HG02571 (cell line): ENCODE measurements around the gene ADGRF5.

Source experiments
- ATAC-seq: cut with Tn5 transposase; IDR thresholded peaks from one replicate; pipeline ENCODE4 v1.9.1; 2021; ENCODE audit warnings: mild to moderate bottlenecking, moderate library complexity; ENCODE audit not compliant: unreplicated experiment

The ADGRF5 gene

GRCh38 chr6:46931416-46931815 lies 9.7 kb upstream of the ADGRF5 start:
- no peak for ATAC-seq

- no peak for ATAC-seq
Measured at GRCh38 chr6:46930331-46930730, 8.6 kb upstream of the ADGRF5 start.

GRCh38 chr6:46927066-46927465 lies 5.3 kb upstream of the ADGRF5 start:
- no peak for ATAC-seq

GRCh38 chr6:46926481-46926880 lies 4.7 kb upstream of the ADGRF5 start:
- no peak for ATAC-seq

GRCh38 chr6:46925563-46926253 lies 4.0 kb upstream of the ADGRF5 start:
- ATAC-seq: no peak

- no peak for ATAC-seq
Measured at GRCh38 chr6:46923476-46923875, 1.7 kb upstream of the ADGRF5 start.

GRCh38 chr6:46921059-46921458 lies 679 bp downstream of the ADGRF5 start:
- ATAC-seq: no peak

GRCh38 chr6:46918806-46919205 lies 2.9 kb downstream of the ADGRF5 start:
- no peak for ATAC-seq

GRCh38 chr6:46917002-46917545 lies 4.7 kb downstream of the ADGRF5 start:
- ATAC-seq: no peak

GRCh38 chr6:46915866-46916265 lies 5.9 kb downstream of the ADGRF5 start:
- no peak for ATAC-seq

GRCh38 chr6:46915380-46915779 lies 6.4 kb downstream of the ADGRF5 start:
- ATAC-seq: no peak

GRCh38 chr6:46914279-46914810 lies 7.4 kb downstream of the ADGRF5 start:
- no peak for ATAC-seq

- ATAC-seq: no peak
Measured at GRCh38 chr6:46909371-46909770, 12.4 kb downstream of the ADGRF5 start.

GRCh38 chr6:46906776-46907175 lies 15.0 kb downstream of the ADGRF5 start:
- ATAC-seq: no peak

- no peak for ATAC-seq
Measured at GRCh38 chr6:46904117-46904516, 17.6 kb downstream of the ADGRF5 start.

GRCh38 chr6:46903175-46903574 lies 18.6 kb downstream of the ADGRF5 start:
- no peak for ATAC-seq

- ATAC-seq: no peak
Measured at GRCh38 chr6:46901882-46902314, 19.8 kb downstream of the ADGRF5 start.

GRCh38 chr6:46900266-46900665 lies 21.5 kb downstream of the ADGRF5 start:
- ATAC-seq: no peak

- no peak for ATAC-seq
Measured at GRCh38 chr6:46899659-46900058, 22.1 kb downstream of the ADGRF5 start.

GRCh38 chr6:46898006-46898405 lies 23.7 kb downstream of the ADGRF5 start:
- no peak for ATAC-seq

GRCh38 chr6:46896871-46897270 lies 24.9 kb downstream of the ADGRF5 start:
- ATAC-seq: no peak

- ATAC-seq: no peak
Measured at GRCh38 chr6:46895930-46896329, 25.8 kb downstream of the ADGRF5 start.

GRCh38 chr6:46894433-46894832 lies 27.3 kb downstream of the ADGRF5 start:
- ATAC-seq: no peak
